GM19240 (cell line): ENCODE results near the gene NCEH1.

Experiments used
- DNase-seq: peaks from one replicate; pipeline ENCODE4 v3.0.0; 2011; ENCODE audit warnings: low spot score; ENCODE audit not compliant: insufficient read length

Gene NCEH1

GRCh38 chr3:172586436-172586835, 124.4 kb downstream of the NCEH1 start:
- no peak for DNase-seq

- DNase-seq, result no peak
Measured at GRCh38 chr3:172585954-172586353, 124.9 kb downstream of the NCEH1 start.

GRCh38 chr3:172582712-172583111, 128.2 kb downstream of the NCEH1 start:
- no peak for DNase-seq

GRCh38 chr3:172581757-172582166, 129.1 kb downstream of the NCEH1 start:
- no peak for DNase-seq

- DNase-seq, result no peak
Measured at GRCh38 chr3:172580680-172581401, 130.0 kb downstream of the NCEH1 start.
